Measurements from ENCODE around the gene BACH2.

BACH2 gene

DNA sequence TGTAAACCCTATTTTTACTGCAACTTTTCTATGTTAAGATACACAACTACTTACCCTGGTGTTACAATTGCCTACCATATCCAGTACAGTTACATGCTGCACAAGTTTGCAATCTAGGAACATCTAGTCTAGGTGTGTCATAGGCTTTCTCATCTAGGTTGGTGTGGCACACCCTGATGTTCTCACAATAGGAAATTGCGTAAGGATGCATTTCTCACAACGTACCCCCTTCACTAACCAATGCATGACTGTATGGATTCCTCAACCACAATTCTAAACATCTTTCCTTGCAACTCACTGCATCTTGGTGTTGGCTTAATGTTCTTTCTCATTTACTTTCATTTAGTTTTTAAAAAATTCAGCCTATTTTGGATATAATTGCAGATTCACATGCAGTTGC lies 370.8 kb downstream of the BACH2 start:
- H3K36me3 ChIP-seq (ENCODE audit: low read depth): no peaks in the 10 kb centered on the region
- no peaks in the 10 kb centered on the region for H3K27me3 ChIP-seq (ENCODE audit: insufficient read depth, poor library complexity, severe bottlenecking)
- H3K4me1 ChIP-seq (ENCODE audit: insufficient read depth, poor library complexity, severe bottlenecking): peaks cover 24% of the 10 kb centered on the region
- TF ChIP-seq, protein P1, sequence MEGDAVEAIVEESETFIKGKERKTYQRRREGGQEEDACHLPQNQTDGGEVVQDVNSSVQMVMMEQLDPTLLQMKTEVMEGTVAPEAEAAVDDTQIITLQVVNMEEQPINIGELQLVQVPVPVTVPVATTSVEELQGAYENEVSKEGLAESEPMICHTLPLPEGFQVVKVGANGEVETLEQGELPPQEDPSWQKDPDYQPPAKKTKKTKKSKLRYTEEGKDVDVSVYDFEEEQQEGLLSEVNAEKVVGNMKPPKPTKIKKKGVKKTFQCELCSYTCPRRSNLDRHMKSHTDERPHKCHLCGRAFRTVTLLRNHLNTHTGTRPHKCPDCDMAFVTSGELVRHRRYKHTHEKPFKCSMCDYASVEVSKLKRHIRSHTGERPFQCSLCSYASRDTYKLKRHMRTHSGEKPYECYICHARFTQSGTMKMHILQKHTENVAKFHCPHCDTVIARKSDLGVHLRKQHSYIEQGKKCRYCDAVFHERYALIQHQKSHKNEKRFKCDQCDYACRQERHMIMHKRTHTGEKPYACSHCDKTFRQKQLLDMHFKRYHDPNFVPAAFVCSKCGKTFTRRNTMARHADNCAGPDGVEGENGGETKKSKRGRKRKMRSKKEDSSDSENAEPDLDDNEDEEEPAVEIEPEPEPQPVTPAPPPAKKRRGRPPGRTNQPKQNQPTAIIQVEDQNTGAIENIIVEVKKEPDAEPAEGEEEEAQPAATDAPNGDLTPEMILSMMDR (IDR thresholded peaks at IDR 0.05; ENCODE audit: poor library complexity, severe bottlenecking): no peak
- H3K9me3 ChIP-seq (ENCODE audit: severe bottlenecking): no peaks in the 10 kb centered on the region
- DNase-seq (ENCODE audit: low spot score) (no peak), ATAC-seq (ENCODE audit: low read depth) (peak; percentile 87)
- no peak overlapping the region for H3K4me3 ChIP-seq (ENCODE audit: severe bottlenecking)
- H3K27ac ChIP-seq (ENCODE audit: poor library complexity, severe bottlenecking): peak overlapping the region; percentile 32

DNA sequence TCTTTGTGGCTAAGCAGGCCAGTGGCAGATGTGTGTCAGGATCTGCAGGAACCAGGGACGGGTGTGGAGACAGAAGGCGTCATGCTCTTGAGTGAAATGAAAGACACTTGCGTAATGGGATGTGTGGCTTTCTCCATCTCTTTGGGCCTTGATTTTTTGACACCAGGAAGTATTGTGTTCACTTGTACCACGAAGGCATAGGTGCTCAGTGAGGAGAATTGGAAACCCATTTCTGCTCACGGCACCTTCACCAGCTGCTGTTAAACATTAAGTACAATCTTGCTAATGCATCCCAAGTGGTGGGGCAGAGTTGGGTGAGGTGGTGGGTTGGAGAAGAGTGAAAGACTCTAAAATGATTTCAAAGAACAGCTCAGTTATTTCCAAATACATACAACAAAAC lies 372.4 kb downstream of the BACH2 start:
- DNase-seq (ENCODE audit: low spot score): no peak
- Histone ChIP-seq H3K9me3 (ENCODE audit: severe bottlenecking) (no peaks in the 10 kb centered on the region), H3K4me1 (ENCODE audit: insufficient read depth, poor library complexity, severe bottlenecking) (peaks cover 24% of the 10 kb centered on the region), H3K27ac (ENCODE audit: poor library complexity, severe bottlenecking) (no peak overlapping the region), H3K4me3 (ENCODE audit: severe bottlenecking) (no peak overlapping the region), H3K36me3 (ENCODE audit: low read depth) (no peaks in the 10 kb centered on the region), H3K27me3 (ENCODE audit: insufficient read depth, poor library complexity, severe bottlenecking) (no peaks in the 10 kb centered on the region)
- TF ChIP-seq, protein P1 (IDR thresholded peaks at IDR 0.05; ENCODE audit: poor library complexity, severe bottlenecking): no peak
- ATAC-seq (ENCODE audit: low read depth): no peak

DNA sequence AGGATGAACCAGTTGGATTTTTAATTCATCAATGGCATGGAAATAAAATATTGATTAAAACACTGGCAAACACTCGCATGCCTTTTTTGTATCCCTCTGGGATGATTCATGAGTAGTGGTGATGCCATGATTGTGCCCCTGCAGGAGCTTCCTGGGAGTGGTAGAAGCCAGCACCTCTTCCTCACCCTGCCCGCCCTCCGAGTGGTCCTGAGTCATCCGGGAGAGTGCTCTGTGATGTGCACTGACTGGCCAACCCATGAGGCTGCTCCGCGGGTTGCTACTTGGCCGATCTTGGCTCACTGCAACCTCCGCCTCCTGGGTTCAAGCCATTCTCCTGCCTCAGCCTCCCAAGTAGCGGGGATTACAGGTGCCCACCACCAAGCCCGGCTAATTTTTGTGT lies 375.0 kb downstream of the BACH2 start:
- peak; percentile 90 for ATAC-seq (ENCODE audit: low read depth)
- H3K27me3 ChIP-seq (ENCODE audit: insufficient read depth, poor library complexity, severe bottlenecking): no peaks in the 10 kb centered on the region
- no peaks in the 10 kb centered on the region for H3K9me3 ChIP-seq (ENCODE audit: severe bottlenecking)
- H3K4me1 ChIP-seq (ENCODE audit: insufficient read depth, poor library complexity, severe bottlenecking): peaks cover 17% of the 10 kb centered on the region
- H3K27ac ChIP-seq (ENCODE audit: poor library complexity, severe bottlenecking): no peak overlapping the region
- no peak overlapping the region for H3K4me3 ChIP-seq (ENCODE audit: severe bottlenecking)
- no peak for DNase-seq (ENCODE audit: low spot score)
- no peaks in the 10 kb centered on the region for H3K36me3 ChIP-seq (ENCODE audit: low read depth)
- TF ChIP-seq, protein P1 (IDR thresholded peaks at IDR 0.05; ENCODE audit: poor library complexity, severe bottlenecking): no peak

DNA sequence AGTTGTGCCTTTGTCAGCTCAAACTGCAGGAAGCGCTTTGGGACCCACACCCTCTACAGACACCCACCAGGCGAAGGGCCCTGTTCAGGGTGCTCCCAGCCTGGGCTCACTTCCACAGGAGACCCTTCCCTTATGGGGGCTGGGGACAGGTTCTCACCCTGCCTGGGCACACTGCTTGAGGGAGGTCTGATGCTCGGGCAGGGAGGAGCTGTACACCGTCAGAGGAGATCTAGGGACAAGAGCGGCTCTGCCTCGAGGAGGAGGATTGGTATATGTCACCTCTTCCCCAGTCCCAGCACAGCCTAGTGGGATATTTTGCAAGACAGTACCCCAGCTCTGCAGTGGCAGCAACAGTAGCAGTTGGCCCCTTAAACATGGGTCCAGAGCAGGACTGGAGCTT lies 375.4 kb downstream of the BACH2 start:
- H3K27me3 ChIP-seq (ENCODE audit: insufficient read depth, poor library complexity, severe bottlenecking): no peaks in the 10 kb centered on the region
- no peaks in the 10 kb centered on the region for H3K36me3 ChIP-seq (ENCODE audit: low read depth)
- TF ChIP-seq, protein P1 (IDR thresholded peaks at IDR 0.05; ENCODE audit: poor library complexity, severe bottlenecking): no peak
- no peak for DNase-seq (ENCODE audit: low spot score)
- no peaks in the 10 kb centered on the region for H3K9me3 ChIP-seq (ENCODE audit: severe bottlenecking)
- no peak overlapping the region for H3K4me3 ChIP-seq (ENCODE audit: severe bottlenecking)
- ATAC-seq (ENCODE audit: low read depth): no peak
- H3K4me1 ChIP-seq (ENCODE audit: insufficient read depth, poor library complexity, severe bottlenecking): peaks cover 17% of the 10 kb centered on the region
- H3K27ac ChIP-seq (ENCODE audit: poor library complexity, severe bottlenecking): no peak overlapping the region

DNA sequence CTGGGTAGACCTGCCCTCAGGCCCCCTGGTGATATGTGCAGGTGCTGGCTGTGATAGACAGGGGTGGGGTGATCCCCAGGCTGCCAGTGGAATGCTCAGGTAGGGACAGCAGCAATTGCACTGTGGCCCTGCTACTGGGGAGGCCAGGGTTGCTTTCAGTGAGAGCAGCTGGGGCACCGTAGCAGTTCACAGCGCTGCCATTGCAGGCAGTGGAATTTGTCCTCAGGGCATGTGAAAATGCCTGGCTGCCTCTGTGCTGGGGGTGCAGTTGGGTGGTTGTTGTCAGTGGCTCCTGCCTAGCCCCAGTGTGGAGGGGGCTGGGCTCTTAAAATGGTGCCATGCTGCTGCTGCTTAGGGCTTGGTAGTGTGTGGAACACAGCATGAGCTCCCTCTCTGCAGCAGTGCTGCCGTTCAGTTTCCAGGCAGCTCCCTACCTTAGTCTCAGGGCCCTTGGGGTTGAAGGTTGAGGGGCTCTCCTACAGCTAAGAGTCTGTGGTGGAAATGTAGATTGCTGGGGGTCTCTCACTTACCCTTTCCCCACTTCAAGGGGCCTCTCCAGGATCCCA lies 378.8 kb downstream of the BACH2 start:
- Histone ChIP-seq H3K27ac (ENCODE audit: poor library complexity, severe bottlenecking) (no peak overlapping the region), H3K4me1 (ENCODE audit: insufficient read depth, poor library complexity, severe bottlenecking) (peaks cover 8% of the 10 kb centered on the region), H3K9me3 (ENCODE audit: severe bottlenecking) (no peaks in the 10 kb centered on the region), H3K4me3 (ENCODE audit: severe bottlenecking) (no peak overlapping the region), H3K36me3 (ENCODE audit: low read depth) (no peaks in the 10 kb centered on the region), H3K27me3 (ENCODE audit: insufficient read depth, poor library complexity, severe bottlenecking) (no peaks in the 10 kb centered on the region)
- DNase-seq (ENCODE audit: low spot score) (no peak), ATAC-seq (ENCODE audit: low read depth) (no peak)
- TF ChIP-seq, protein P1 (IDR thresholded peaks at IDR 0.05; ENCODE audit: poor library complexity, severe bottlenecking): no peak
